GM19035 (cell line): Measurements from ENCODE around the gene FBXL17.

Source experiments
- ATAC-seq: cut with Tn5 transposase; IDR thresholded peaks from one replicate; pipeline ENCODE4 v1.9.1; 2021; ENCODE audit not compliant: unreplicated experiment

FBXL17 gene

GRCh38 chr5:107959573-107960279 is 422.2 kb downstream of the FBXL17 start:
- ATAC-seq, result no peak

- ATAC-seq, result no peak
Observed at GRCh38 chr5:107958861-107959260, 423.0 kb downstream of the FBXL17 start.

- no peak for ATAC-seq
Observed at GRCh38 chr5:107958432-107958831, 423.5 kb downstream of the FBXL17 start.

GRCh38 chr5:107957051-107957450 is 424.8 kb downstream of the FBXL17 start:
- no peak for ATAC-seq

GRCh38 chr5:107955321-107955720 is 426.6 kb downstream of the FBXL17 start:
- no peak for ATAC-seq

GRCh38 chr5:107954254-107954653 is 427.6 kb downstream of the FBXL17 start:
- no peak for ATAC-seq

- ATAC-seq, result no peak
Observed at GRCh38 chr5:107952450-107952849, 429.4 kb downstream of the FBXL17 start.

GRCh38 chr5:107951309-107951708 is 430.6 kb downstream of the FBXL17 start:
- ATAC-seq, result no peak

- ATAC-seq, result no peak
Observed at GRCh38 chr5:107950776-107951175, 431.1 kb downstream of the FBXL17 start.

GRCh38 chr5:107949688-107950341 is 432.1 kb downstream of the FBXL17 start:
- no peak for ATAC-seq

- no peak for ATAC-seq
Observed at GRCh38 chr5:107948377-107948776, 433.5 kb downstream of the FBXL17 start.

GRCh38 chr5:107945061-107945460 is 436.8 kb downstream of the FBXL17 start:
- no peak for ATAC-seq

- ATAC-seq, result no peak
Observed at GRCh38 chr5:107943923-107944322, 438.0 kb downstream of the FBXL17 start.

- no peak for ATAC-seq
Observed at GRCh38 chr5:107941036-107941435, 440.9 kb downstream of the FBXL17 start.

GRCh38 chr5:107937651-107938355 is 444.1 kb downstream of the FBXL17 start:
- ATAC-seq, result no peak

GRCh38 chr5:107937204-107937603 is 444.7 kb downstream of the FBXL17 start:
- no peak for ATAC-seq

- no peak for ATAC-seq
Observed at GRCh38 chr5:107936515-107936914, 445.4 kb downstream of the FBXL17 start.

GRCh38 chr5:107935645-107936044 is 446.3 kb downstream of the FBXL17 start:
- ATAC-seq, result no peak

- no peak for ATAC-seq
Observed at GRCh38 chr5:107933326-107933725, 448.6 kb downstream of the FBXL17 start.

- no peak for ATAC-seq
Observed at GRCh38 chr5:107930891-107931290, 451.0 kb downstream of the FBXL17 start.

GRCh38 chr5:107930092-107930491 is 451.8 kb downstream of the FBXL17 start:
- no peak for ATAC-seq

- ATAC-seq, result no peak
Observed at GRCh38 chr5:107929080-107929479, 452.8 kb downstream of the FBXL17 start.
